Measurements from ENCODE around the gene FGF19.

FGF19 gene, protein sequence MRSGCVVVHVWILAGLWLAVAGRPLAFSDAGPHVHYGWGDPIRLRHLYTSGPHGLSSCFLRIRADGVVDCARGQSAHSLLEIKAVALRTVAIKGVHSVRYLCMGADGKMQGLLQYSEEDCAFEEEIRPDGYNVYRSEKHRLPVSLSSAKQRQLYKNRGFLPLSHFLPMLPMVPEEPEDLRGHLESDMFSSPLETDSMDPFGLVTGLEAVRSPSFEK

DNA sequence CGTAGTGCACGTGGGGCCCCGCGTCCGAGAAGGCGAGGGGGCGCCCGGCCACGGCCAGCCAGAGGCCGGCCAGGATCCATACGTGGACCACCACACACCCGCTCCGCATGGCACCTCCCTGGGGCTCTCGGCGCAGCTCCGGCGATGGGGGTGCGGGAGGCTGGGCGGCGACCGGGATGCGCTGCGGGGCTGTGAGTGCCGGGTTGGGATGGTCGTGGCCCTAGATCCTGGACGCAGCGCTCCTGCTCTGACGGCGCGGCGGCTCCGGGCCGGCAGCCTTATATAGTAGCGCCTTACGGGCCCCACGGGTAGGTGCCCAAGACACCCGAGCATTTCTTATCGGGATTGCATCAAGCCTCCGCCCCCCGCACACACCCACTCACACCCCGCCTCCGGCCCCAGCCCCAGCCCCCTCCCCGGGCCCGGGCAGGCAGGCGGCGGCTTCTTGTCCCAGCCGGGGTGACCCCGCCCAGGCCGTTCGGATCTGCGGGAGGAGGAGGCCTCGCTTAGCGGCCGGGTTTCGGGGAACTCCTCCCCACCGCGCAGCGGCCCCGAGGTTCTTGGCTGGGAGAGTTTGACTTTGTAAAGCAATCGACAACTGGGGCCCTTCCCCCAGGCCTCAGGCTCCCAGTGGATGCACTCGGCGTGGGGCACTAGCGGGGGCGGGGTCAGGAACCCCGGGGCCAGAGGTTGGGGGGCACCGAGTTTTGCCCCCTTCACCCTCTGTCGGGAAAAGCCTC lies at the start of gene FGF19:
FGF19 (minus strand) TSS at position 255 of the 740 bp plus-strand sequence; CDS start at position 109, 146 bp downstream.
- peak in 1 of 3 experiments; percentile 29 for DNase-seq

GRCh38 chr11:69752890-69753289 lies 49.1 kb upstream of the FGF19 start:
- DNase-seq, result no peak

DNA sequence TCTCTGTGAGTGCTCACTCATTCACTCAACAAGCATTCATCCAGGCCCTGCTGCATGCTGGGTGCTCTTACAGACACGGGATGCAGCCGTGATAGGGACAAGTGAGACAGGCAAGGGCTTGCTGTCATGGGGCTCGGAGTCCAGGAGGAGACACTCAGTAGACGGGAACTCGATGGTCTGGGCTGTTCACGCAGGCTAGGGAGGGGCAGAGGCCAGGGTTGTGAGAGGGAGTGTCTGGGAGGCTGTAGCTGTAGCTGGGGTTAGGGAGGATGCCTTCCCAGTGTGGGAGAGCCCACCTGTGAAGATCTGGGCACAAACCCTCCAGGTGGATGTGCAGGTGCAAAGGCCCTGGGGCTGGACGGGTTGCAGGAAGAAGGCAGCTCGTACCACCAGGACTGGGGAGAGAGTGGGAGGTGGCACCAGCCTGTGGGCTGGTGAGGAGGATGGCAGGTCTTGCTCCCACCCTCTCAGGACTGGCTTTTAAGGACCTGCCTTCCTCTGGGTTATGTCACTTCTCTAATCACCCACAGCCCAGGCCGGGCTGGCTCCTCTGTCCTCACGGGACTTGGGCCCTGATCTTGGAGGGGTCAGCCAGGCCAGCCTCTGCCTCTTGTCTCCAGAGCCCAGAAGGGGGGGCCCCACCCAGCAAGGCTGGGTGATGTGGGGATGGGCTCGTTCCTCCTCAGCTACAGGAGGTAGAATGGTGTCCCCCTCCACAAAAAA lies 47.2 kb upstream of the FGF19 start:
- DNase-seq, result no peak

DNA sequence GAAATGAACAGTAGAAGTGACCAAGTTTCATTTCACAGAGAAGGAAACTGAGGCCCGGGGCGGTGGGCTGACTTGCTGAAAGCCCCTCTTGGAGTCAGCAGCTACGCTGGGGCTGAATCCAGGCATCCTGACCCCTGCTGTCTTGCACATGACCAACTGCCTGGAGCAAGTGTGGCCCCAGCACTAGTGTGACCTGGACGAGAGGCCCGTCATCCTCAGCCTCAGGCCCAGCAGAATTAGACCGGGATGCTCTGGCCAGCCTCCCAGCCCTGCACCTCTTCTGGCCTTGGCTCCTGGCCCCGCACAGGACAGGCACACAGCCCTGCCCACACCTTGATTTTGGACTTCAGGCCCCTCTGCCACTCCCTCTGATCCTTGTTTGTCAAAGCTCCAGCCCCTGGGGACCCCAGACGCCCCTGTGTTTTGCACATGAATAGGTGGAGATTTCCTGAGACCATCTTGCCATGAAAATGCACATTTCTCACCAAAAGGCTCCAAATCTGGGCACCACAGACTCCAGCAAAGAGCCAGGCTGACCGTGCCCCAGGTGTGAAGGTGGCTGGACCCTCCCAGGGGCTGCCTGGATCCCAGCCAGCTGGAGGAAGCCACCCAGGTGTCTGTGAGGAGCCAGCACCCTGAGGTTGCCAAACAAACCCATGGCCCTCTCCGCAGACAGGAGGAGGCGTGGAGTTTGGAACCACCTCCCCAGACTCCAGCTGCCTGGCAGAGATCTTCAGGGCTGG lies 46.5 kb upstream of the FGF19 start:
- DNase-seq, result no peak

DNA sequence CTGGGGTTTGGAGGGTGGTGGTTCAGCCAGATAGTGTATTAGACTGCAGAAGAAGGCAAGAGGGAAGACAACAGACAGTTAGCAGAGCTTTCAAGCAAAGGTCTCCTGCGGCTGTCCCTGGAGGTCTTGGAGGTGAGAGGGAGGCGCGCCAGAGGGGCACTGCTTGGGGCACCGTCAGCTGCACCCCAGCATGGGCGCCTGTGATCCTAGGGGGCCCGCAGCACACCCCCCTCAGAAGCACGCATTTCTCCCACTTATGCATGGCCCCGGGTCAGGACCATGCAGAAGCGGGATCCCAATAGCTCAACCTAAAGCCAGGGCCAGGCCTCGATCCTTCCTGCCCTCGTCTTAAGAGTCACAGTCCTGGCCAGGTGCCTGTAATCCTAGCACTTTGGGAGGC lies 44.8 kb upstream of the FGF19 start:
- DNase-seq, result no peak

GRCh38 chr11:69746752-69747742 lies 43.2 kb upstream of the FGF19 start:
- DNase-seq, result no peak

- DNase-seq, result no peak
Measured at GRCh38 chr11:69746140-69746539, 42.3 kb upstream of the FGF19 start.

DNA sequence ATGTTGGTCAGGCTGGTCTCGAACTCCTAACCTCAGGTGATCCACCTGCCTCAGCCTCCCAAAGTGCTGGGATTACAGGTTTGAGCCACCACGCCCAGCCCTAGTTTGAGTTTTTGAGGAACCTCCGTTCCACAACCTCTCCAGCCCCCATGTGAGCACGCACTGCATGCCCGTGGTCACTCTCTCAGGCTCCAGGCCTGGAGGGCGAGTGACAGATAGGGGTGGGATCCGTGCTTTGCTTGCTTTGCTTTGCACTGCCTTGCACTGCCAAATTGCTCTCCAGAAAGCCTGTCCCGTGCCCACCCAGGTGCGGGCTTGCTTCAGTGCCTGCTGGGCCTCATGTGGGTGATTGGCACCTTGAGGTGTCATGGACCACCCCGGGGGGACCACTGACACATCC lies 41.4 kb upstream of the FGF19 start:
- DNase-seq, result no peak

DNA sequence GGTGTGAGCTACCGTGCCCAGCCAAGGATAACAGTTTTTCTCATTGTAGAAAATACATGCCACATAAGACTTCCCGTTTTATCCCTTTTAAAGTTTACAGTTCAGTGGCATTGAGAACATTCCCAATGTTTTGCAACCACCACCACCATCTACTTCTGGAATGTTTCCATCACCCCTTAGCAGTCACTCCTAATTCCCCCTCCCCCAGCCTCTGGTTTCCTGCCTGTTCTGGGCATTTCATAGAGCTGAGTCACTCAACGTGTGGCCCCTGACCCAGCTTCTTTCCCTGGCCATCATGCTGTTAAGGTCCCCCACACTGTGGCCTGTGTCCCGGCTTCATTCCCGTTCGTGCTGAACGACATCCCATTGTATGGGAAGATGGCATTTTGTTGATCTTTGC lies 40.6 kb upstream of the FGF19 start:
- no peak for DNase-seq

- no peak for DNase-seq
Measured at GRCh38 chr11:69734841-69735240, 31.0 kb upstream of the FGF19 start.

- no peak for DNase-seq
Measured at GRCh38 chr11:69734367-69734766, 30.5 kb upstream of the FGF19 start.

GRCh38 chr11:69732910-69733309 lies 29.1 kb upstream of the FGF19 start:
- DNase-seq, result no peak

- no peak for DNase-seq
Measured at GRCh38 chr11:69731110-69731509, 27.3 kb upstream of the FGF19 start.

GRCh38 chr11:69730500-69730899 lies 26.7 kb upstream of the FGF19 start:
- no peak for DNase-seq

GRCh38 chr11:69729252-69729651 lies 25.4 kb upstream of the FGF19 start:
- DNase-seq, result no peak

- DNase-seq, result no peak
Measured at GRCh38 chr11:69727266-69727665, 23.4 kb upstream of the FGF19 start.

DNA sequence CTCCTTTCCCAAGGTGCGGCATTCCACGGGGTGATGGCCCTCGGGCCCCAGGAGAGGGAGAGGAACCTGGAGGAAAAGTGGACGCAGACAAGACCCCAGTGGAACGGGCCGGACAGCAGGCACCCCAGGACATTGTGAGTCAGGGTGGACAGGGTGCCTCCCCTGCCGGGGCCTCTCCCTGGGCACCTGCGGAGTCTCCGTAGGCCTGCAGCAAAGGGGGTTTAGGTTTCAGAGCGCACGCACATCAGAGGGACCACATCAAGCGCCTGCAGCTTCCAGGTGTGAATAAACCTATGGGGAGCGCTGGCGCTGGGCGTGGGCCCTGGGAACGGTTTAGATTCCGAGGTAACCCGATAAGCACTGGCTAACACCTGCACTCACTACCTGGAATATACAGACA lies 22.7 kb upstream of the FGF19 start:
- DNase-seq, result no peak

GRCh38 chr11:69726019-69726418 lies 22.2 kb upstream of the FGF19 start:
- DNase-seq, result no peak

DNA sequence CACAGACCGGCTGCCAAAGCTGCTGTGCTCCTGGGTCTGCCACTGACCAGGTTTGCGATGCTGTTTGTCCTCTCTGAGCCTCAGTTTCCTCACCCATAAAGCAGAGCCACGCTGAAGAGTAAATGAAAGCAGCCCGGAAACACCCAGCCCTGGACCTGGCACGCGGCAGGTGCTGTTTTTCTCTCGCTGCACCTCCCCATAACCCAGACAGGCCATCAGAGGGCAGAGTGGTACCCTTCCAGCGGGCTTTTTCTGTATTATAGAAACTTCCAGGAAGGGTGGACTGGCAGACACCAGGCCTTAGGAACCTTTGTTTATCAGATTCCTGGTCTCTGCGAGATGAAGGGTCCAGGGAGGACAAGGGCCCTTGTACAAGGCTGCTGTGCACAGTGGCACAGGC lies 17.9 kb upstream of the FGF19 start:
- peak in 2 of 3 experiments; percentile 11 to 20 for DNase-seq

- peak in 1 of 3 experiments; percentile 30 for DNase-seq
Measured at GRCh38 chr11:69721106-69721505, 17.3 kb upstream of the FGF19 start.

DNA sequence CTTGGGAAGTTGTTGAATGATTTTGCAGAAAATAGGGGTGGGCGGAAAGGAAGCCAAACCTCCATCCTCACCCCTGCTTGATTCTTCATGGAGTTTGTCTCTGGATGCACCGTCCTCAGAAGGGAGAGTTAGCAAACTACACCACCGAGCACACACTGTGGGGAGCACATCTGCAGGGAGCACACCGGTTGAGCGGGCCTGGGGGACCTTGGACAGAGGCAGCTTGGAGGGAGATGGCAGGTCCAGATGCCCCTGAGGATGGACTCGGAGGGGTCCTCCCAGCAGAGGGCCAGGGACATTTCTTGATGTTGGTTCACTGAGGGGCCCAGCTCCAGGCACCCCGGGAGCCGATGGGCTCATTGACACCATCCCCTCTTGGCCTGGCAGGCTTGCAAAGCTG lies 15.1 kb upstream of the FGF19 start:
- no peak for DNase-seq

DNA sequence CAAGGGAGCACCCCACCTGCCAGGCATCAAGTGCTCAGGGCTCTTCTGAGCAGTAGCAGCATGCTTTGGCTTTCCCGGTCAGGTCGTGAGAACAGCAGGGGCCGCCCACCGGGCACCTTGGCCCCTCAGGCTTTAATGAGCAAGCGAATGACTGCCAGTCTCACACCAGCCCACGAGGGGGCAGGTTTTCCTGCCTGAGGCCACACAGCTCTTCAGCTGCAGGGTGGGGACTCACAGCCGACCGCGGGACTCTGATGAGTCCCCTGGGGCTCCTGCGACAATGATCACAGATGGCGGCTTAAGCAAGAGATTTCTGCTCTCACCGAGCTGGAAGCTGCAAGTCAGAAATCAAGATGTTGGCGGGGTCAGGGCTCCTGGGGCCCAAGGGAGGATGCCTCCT lies 14.3 kb upstream of the FGF19 start:
- peak; percentile 29 to 74 (median 62) for DNase-seq

Measured in NCI-H1417 (cell line).